Vagina (tissue), 2 donors: ENCODE data around the gene UBE2V1.
"Not testable (repeated sequence)": the region's sequence is repeated elsewhere in the genome, so short reads cannot be mapped to it uniquely, and the experiment has no call there.

Source experiments
- POLR2A ChIP-seq, 2 donors: fragments of 450-650 bp; IDR thresholded peaks; one replicate each; pipeline ENCODE4 v1.6.1; 2017; ENCODE audit warnings: antibody characterized with exemption in 2 of 2, mild to moderate bottlenecking in 2 of 2, moderate library complexity in 2 of 2
- POLR2AphosphoS5 ChIP-seq, 2 donors: sonication (generic); formaldehyde crosslinking; IDR thresholded peaks; one replicate each; pipeline ENCODE4 v1.9.0; 2017; ENCODE audit warnings: antibody characterized with exemption in 2 of 2, mild to moderate bottlenecking in 2 of 2, low read depth in 1 of 2; ENCODE audit not compliant: insufficient read depth in 1 of 2
- TF ChIP-seq, protein P1 (sequence below), 3 experiments: fragments of 450-650 bp in 2 of 3; fragments of 200-600 bp in 1 of 3; sonication (generic) in 1 of 3; IDR thresholded peaks; one replicate each; pipeline ENCODE4 v1.5.1; 2017 to 2019; ENCODE audit warnings: antibody characterized with exemption in 3 of 3, mild to moderate bottlenecking in 2 of 3, moderate library complexity in 2 of 3

DNA sequence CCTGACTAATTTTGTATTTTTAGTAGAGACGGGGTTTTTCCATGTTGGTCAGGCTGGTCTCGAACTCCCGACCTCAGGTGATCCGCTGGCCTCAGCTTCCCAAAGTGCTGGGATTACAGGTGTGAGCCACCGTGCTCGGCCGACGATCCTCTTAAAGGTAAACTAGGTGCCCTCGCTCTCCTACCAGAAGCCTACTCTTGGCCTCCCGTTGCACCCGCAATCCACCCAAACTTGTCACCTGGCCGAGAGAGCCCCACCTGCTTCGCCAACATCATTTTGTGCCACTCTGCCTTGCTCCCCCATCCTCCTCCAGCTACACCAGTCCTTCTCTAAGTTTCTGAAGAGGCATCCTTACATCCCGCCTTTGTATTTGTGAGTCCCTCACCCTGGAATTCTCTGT, 10.4 kb downstream of the UBE2V1 start:
- TF ChIP-seq, protein P1, sequence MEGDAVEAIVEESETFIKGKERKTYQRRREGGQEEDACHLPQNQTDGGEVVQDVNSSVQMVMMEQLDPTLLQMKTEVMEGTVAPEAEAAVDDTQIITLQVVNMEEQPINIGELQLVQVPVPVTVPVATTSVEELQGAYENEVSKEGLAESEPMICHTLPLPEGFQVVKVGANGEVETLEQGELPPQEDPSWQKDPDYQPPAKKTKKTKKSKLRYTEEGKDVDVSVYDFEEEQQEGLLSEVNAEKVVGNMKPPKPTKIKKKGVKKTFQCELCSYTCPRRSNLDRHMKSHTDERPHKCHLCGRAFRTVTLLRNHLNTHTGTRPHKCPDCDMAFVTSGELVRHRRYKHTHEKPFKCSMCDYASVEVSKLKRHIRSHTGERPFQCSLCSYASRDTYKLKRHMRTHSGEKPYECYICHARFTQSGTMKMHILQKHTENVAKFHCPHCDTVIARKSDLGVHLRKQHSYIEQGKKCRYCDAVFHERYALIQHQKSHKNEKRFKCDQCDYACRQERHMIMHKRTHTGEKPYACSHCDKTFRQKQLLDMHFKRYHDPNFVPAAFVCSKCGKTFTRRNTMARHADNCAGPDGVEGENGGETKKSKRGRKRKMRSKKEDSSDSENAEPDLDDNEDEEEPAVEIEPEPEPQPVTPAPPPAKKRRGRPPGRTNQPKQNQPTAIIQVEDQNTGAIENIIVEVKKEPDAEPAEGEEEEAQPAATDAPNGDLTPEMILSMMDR (IDR thresholded peaks at IDR 0.05): not testable (repeated sequence)
- not testable (repeated sequence) for TF ChIP-seq POLR2AphosphoS5 (IDR thresholded peaks at IDR 0.05; ENCODE audit: insufficient read depth in 1 of 2, low read depth in 1 of 2); POLR2A (IDR thresholded peaks at IDR 0.05)
